Duodenal mucosa (tissue), 2 donors: ENCODE data around the gene LRRC74B.
A peak's percentile ranks its signal among the peaks of the same experiment; 100 is the strongest.

Source experiments
- H3K27ac ChIP-seq: one replicate; pipeline ENCODE4 v1.7.0; 2013; ENCODE audit warnings: low read depth, low read length
- H3K27me3 ChIP-seq, 2 donors: one replicate each; pipeline ENCODE4 v1.7.0; 2013; ENCODE audit warnings: low read length in 2 of 2, control low read depth in 1 of 2; ENCODE audit not compliant: insufficient read depth in 2 of 2, control insufficient read depth in 1 of 2
- H3K36me3 ChIP-seq, 2 donors: one replicate each; pipeline ENCODE4 v1.7.0; 2013; ENCODE audit warnings: low read length in 2 of 2, control low read depth in 1 of 2; ENCODE audit not compliant: insufficient read depth in 2 of 2, control insufficient read depth in 1 of 2
- H3K4me1 ChIP-seq, 2 donors: one replicate each; pipeline ENCODE4 v1.7.0; 2013; ENCODE audit warnings: low read length in 2 of 2, control low read depth in 1 of 2; ENCODE audit not compliant: insufficient read depth in 2 of 2, control insufficient read depth in 1 of 2
- H3K4me3 ChIP-seq, 2 donors: one replicate each; pipeline ENCODE4 v1.7.0; 2013; ENCODE audit warnings: low read length in 2 of 2, low read depth in 1 of 2
- H3K9ac ChIP-seq, 2 donors: one replicate each; pipeline ENCODE4 v1.7.0; 2013; ENCODE audit warnings: low read length in 2 of 2, low read depth in 1 of 2
- H3K9me3 ChIP-seq, 2 donors: one replicate each; pipeline ENCODE4 v1.7.0; 2013; ENCODE audit warnings: low read length in 2 of 2, control low read depth in 1 of 2; ENCODE audit not compliant: control insufficient read depth in 1 of 2

The LRRC74B gene

GRCh38 chr22:21014202-21014725, 31.5 kb upstream of the LRRC74B start:
- Histone ChIP-seq H3K27me3 (no peaks in the 10 kb centered on the region), H3K36me3 (no peaks in the 10 kb centered on the region), H3K4me1 (peaks cover 12 to 29% of the 10 kb centered on the region in 2 donors), H3K9me3 (no peaks in the 10 kb centered on the region), H3K27ac (no peak overlapping the region), H3K9ac (peak overlapping the region in 1 of 2 donors; percentile 34), H3K4me3 (peak overlapping the region; percentile 42 to 54)

DNA sequence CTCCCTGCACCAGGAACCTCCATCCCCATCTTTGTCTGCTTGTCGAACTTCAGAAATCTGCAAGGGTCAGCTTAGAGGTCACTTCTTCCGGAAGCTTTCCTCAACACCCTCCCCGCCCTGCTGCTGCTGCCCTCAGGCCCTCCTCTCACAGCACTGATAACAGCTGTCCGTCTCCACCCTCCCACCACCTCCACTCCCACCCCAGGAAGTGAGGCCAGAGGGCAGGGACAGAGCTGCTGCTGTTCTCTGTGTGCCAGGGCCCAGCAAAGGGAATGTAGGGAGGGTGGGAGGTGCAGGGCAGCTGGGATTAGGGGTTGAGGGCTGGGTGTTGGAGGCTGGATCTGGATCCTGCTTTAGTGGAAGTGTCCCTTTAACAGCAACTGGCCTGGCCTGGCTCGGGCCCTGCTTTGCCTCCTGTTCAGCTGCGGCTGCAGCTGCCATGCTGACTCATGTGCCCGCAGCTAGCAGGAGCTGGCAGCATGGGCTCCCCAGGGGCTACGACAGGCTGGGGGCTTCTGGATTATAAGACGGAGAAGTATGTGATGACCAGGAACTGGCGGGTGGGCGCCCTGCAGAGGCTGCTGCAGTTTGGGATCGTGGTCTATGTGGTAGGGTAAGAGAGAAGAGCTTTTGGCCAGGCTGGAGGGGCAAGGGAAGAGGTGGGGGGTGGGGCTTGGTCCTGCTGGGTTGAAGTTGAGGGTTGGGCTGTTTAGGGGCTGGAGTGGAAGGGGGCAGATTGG, 30.9 kb upstream of the LRRC74B start, which contains the start of gene P2RX6:
Gene P2RX6, plus strand, starts transcription at position 440 of the 740 bp plus-strand sequence. Its CDS starts 10 bp downstream, at position 450.
- H3K9ac ChIP-seq, result peak within 1 kb of the TSS in 1 of 2 donors; percentile 34
- H3K9me3 ChIP-seq, result no peaks in the 10 kb centered on the region
- no peaks in the 10 kb centered on the region for H3K36me3 ChIP-seq
- no peak within 1 kb of the TSS for H3K27ac ChIP-seq
- no peaks in the 10 kb centered on the region for H3K27me3 ChIP-seq
- peak within 1 kb of the TSS; percentile 42 to 54 for H3K4me3 ChIP-seq
- H3K4me1 ChIP-seq, result peaks cover 12 to 29% of the 10 kb centered on the region in 2 donors

- no peak overlapping the region for H3K9ac ChIP-seq
- no peak overlapping the region for H3K27ac ChIP-seq
- no peaks in the 10 kb centered on the region for H3K27me3 ChIP-seq
- no peaks in the 10 kb centered on the region for H3K9me3 ChIP-seq
- H3K36me3 ChIP-seq, result no peaks in the 10 kb centered on the region
- no peak overlapping the region for H3K4me3 ChIP-seq
- H3K4me1 ChIP-seq, result peaks cover 12 to 29% of the 10 kb centered on the region in 2 donors
These were observed 30.2 kb upstream of the LRRC74B start for GRCh38 chr22:21015466-21016006.

DNA sequence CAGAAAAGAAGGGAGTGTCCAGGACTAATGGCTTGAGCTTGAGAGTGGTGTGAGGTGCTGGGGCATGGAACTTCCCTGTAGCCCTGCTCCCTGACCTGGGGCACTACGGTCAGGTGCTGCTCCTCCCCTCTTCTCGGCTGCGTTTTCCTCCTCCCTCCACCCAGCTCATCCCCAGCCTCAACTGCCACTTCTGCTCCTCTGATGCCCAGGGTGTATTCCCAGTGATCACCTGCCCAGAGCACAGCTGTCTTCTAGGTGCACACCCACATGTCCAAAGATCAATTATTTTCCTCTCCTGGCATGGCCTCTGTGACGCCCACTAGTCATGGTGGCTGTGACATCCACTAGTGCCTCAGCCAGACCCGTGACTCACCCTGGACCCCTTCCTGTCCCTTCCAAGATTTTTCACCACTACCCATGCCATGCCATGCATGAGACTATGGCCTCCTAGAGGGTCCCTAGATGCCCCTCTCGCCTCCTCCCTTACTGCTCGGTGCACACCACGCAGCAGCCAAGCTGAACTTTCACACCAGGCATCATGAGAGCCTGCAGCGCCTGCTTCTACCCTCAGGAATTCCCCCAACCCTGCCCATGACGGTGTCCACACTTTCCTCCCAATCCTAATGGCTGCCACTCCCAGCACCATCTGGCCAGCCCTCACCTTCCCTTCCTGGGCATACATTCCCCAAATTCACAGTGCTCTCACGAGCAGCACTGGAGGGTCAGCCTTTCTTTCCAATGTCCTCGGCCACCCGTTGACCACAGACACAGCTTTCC, 28.9 kb upstream of the LRRC74B start:
- Histone ChIP-seq H3K4me3 (no peak overlapping the region), H3K27me3 (no peaks in the 10 kb centered on the region), H3K9me3 (no peaks in the 10 kb centered on the region), H3K27ac (no peak overlapping the region), H3K4me1 (peaks cover 12 to 29% of the 10 kb centered on the region in 2 donors), H3K9ac (no peak overlapping the region), H3K36me3 (no peaks in the 10 kb centered on the region)

DNA sequence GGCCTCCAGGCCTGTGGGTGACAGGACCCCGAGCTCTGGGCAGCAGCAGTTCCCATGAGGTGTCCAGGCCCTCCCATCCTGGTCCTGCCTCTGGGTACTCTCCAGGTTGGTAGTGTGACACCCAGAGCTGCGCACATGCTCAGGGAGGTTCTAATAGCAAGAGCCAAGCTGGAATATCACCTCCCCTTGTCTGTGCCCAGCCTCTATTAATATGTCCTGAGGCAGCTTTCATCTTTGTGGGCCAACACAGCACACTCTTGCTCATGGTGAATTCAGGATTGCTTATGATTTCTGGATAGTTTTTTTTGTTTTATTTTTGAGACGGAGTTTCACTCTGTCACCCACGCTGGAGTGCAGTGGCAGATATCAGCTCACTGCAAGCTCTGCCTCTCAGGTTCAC, 27.4 kb upstream of the LRRC74B start:
- Histone ChIP-seq H3K27ac (no peak overlapping the region), H3K9me3 (no peaks in the 10 kb centered on the region), H3K27me3 (no peaks in the 10 kb centered on the region), H3K9ac (no peak overlapping the region), H3K36me3 (no peaks in the 10 kb centered on the region), H3K4me3 (no peak overlapping the region), H3K4me1 (peaks cover 12 to 29% of the 10 kb centered on the region in 2 donors)

GRCh38 chr22:21020802-21021429, 24.8 kb upstream of the LRRC74B start:
- Histone ChIP-seq H3K4me3 (no peak overlapping the region), H3K9ac (no peak overlapping the region), H3K36me3 (no peaks in the 10 kb centered on the region), H3K4me1 (peaks cover 0 to 10% of the 10 kb centered on the region in 2 donors), H3K9me3 (no peaks in the 10 kb centered on the region), H3K27ac (no peak overlapping the region), H3K27me3 (no peaks in the 10 kb centered on the region)

DNA sequence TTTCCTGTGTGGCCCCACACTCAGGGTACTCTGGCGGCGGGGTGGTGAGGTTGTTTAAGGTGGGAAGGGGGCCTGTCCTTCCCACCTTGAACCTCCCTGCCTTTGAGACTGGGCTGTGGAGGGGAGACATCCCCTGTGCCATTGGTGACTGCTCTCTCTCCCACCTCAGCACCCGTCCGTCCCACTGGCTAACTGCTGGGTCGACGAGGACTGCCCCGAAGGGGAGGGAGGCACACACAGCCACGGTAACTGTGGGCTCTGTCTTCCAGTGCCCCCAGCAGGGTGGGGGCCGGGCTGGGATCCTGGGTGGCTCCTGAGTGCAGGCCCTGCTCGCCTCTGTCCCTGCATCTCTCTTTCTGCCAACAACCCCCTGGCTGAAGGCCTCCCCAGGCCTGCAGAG, 23.2 kb upstream of the LRRC74B start:
- no peaks in the 10 kb centered on the region for H3K9me3 ChIP-seq
- H3K27me3 ChIP-seq, result no peaks in the 10 kb centered on the region
- no peak overlapping the region for H3K4me3 ChIP-seq
- H3K36me3 ChIP-seq, result no peaks in the 10 kb centered on the region
- peaks cover 0 to 3% of the 10 kb centered on the region in 2 donors for H3K4me1 ChIP-seq
- H3K9ac ChIP-seq, result no peak overlapping the region
- H3K27ac ChIP-seq, result no peak overlapping the region

- Histone ChIP-seq H3K4me1 (peaks cover 0 to 3% of the 10 kb centered on the region in 2 donors), H3K9ac (no peak overlapping the region), H3K4me3 (no peak overlapping the region), H3K9me3 (no peaks in the 10 kb centered on the region), H3K27ac (no peak overlapping the region), H3K27me3 (no peaks in the 10 kb centered on the region), H3K36me3 (no peaks in the 10 kb centered on the region)
These were observed 22.7 kb upstream of the LRRC74B start for GRCh38 chr22:21022955-21023614.

- Histone ChIP-seq H3K27me3 (peaks cover 0 to 4% of the 10 kb centered on the region in 2 donors), H3K4me1 (peaks cover 0 to 3% of the 10 kb centered on the region in 2 donors), H3K27ac (no peak overlapping the region), H3K9ac (no peak overlapping the region), H3K36me3 (no peaks in the 10 kb centered on the region), H3K9me3 (no peaks in the 10 kb centered on the region), H3K4me3 (no peak overlapping the region)
These were observed 20.5 kb upstream of the LRRC74B start for GRCh38 chr22:21025266-21025665.
